HG03045 (cell line): Measurements from ENCODE around the gene GABRB3.

Experiments
- ATAC-seq: cut with Tn5 transposase; IDR thresholded peaks from one replicate; pipeline ENCODE4 v1.9.1; 2021; ENCODE audit warnings: mild to moderate bottlenecking, moderate library complexity; ENCODE audit not compliant: unreplicated experiment

Gene GABRB3

GRCh38 chr15:26562336-26562735, 210.5 kb downstream of the GABRB3 start:
- no peak for ATAC-seq

- ATAC-seq: no peak
These were observed 211.0 kb downstream of the GABRB3 start for GRCh38 chr15:26561896-26562295.

GRCh38 chr15:26561130-26561529, 211.7 kb downstream of the GABRB3 start:
- ATAC-seq: no peak

- ATAC-seq: no peak
These were observed 217.0 kb downstream of the GABRB3 start for GRCh38 chr15:26555898-26556297.

- no peak for ATAC-seq
These were observed 221.4 kb downstream of the GABRB3 start for GRCh38 chr15:26551473-26551872.

GRCh38 chr15:26550880-26551279, 222.0 kb downstream of the GABRB3 start:
- ATAC-seq: no peak

- ATAC-seq: no peak
These were observed 235.2 kb downstream of the GABRB3 start for GRCh38 chr15:26537663-26538062.

GRCh38 chr15:26531489-26531888, 241.4 kb downstream of the GABRB3 start:
- ATAC-seq: no peak

- no peak for ATAC-seq
These were observed 247.8 kb downstream of the GABRB3 start for GRCh38 chr15:26525096-26525495.

- no peak for ATAC-seq
These were observed 251.1 kb downstream of the GABRB3 start for GRCh38 chr15:26521691-26522198.

- no peak for ATAC-seq
These were observed 251.7 kb downstream of the GABRB3 start for GRCh38 chr15:26521130-26521529.

GRCh38 chr15:26518885-26519284, 254.0 kb downstream of the GABRB3 start:
- no peak for ATAC-seq

GRCh38 chr15:26516102-26516980, 256.5 kb downstream of the GABRB3 start:
- no peak for ATAC-seq

GRCh38 chr15:26504009-26504408, 268.9 kb downstream of the GABRB3 start:
- ATAC-seq: no peak
